Keratinocyte (primary cell): ENCODE measurements around the gene HCST. TPM values are rescaled to one million over a fixed set of nuclear protein-coding genes. Genes with fewer than 3 reads are reported as not detected.
"Not testable (repeated sequence)": the region's sequence is repeated elsewhere in the genome, so short reads cannot be mapped to it uniquely, and the experiment has no call there.

ENCODE experiments used
- DNase-seq: peaks from one replicate; pipeline ENCODE4 v3.0.0-alpha.2; 2011; ENCODE audit warnings: low read depth, missing footprints, low spot score
- FAIRE-seq: peaks from 2 replicates; lab custom pipeline; 2011; peaks lifted over from hg19 to GRCh38; lab: Jason Lieb, UNC
- H2AFZ ChIP-seq: 2 replicates; pipeline ENCODE4 v1.6.0; 2012; ENCODE audit warnings: low read length, control low read depth, inconsistent platforms; ENCODE audit not compliant: control insufficient read depth
- H3K27ac ChIP-seq: 2 replicates; pipeline ENCODE4 v1.5.1; 2011; ENCODE audit warnings: low read length; ENCODE audit not compliant: control insufficient read depth, insufficient read depth
- H3K27me3 ChIP-seq: 3 replicates; pipeline ENCODE4 v1.6.0; 2011; ENCODE audit warnings: low read length; ENCODE audit not compliant: control insufficient read depth, insufficient read depth; ENCODE audit errors: extremely low read depth
- H3K36me3 ChIP-seq, 2 experiments: 2 replicates in 1 of 2; 3 replicates in 1 of 2; pipeline ENCODE4 v1.5.1; 2011; ENCODE audit warnings: low read length in 2 of 2, mild to moderate bottlenecking in 1 of 2; ENCODE audit not compliant: control insufficient read depth in 2 of 2, insufficient read depth in 2 of 2; ENCODE audit errors: extremely low read depth in 1 of 2
- H3K4me1 ChIP-seq: 3 replicates; pipeline ENCODE4 v1.5.1; 2011; ENCODE audit warnings: low read length; ENCODE audit not compliant: control insufficient read depth, insufficient read depth; ENCODE audit errors: extremely low read depth
- H3K4me2 ChIP-seq: 3 replicates; pipeline ENCODE4 v1.6.0; 2011; ENCODE audit warnings: low read depth, low read length; ENCODE audit not compliant: control insufficient read depth, insufficient read depth; ENCODE audit errors: extremely low read depth
- H3K4me3 ChIP-seq, 3 experiments: fragments of 200-600 bp in 1 of 3; sonication (generic) in 1 of 3; 2 replicates in 2 of 3; 3 replicates in 1 of 3; pipeline ENCODE4 v1.5.1; 2011 to 2016; ENCODE audit warnings: low read length in 3 of 3, mild to moderate bottlenecking in 3 of 3, control low read depth in 2 of 3, inconsistent platforms in 1 of 3, low read depth in 1 of 3, mixed read lengths in 1 of 3, mixed run types in 1 of 3, moderate library complexity in 1 of 3; ENCODE audit not compliant: control insufficient read depth in 2 of 3, insufficient read depth in 2 of 3; ENCODE audit errors: extremely low read depth in 1 of 3
- H3K79me2 ChIP-seq: 2 replicates; pipeline ENCODE4 v1.6.0; 2012; ENCODE audit warnings: low read length; ENCODE audit not compliant: control insufficient read depth, insufficient read depth
- H3K9ac ChIP-seq: 3 replicates; pipeline ENCODE4 v1.6.0; 2011; ENCODE audit warnings: low read length; ENCODE audit not compliant: control insufficient read depth, insufficient read depth; ENCODE audit errors: extremely low read depth
- H3K9me1 ChIP-seq: 3 replicates; pipeline ENCODE4 v1.6.0; 2011; ENCODE audit warnings: low read length; ENCODE audit not compliant: control insufficient read depth, insufficient read depth; ENCODE audit errors: extremely low read depth
- H3K9me3 ChIP-seq: 2 replicates; pipeline ENCODE4 v1.5.1; 2012; ENCODE audit warnings: low read depth, low read length; ENCODE audit not compliant: control insufficient read depth
- H4K20me1 ChIP-seq: 3 replicates; pipeline ENCODE4 v1.6.0; 2011; ENCODE audit warnings: low read length; ENCODE audit not compliant: control insufficient read depth, insufficient read depth; ENCODE audit errors: extremely low read depth
- EZH2 ChIP-seq: IDR thresholded peaks from one replicate; pipeline ENCODE4 v1.6.1; 2012; ENCODE audit warnings: inconsistent platforms, mild to moderate bottlenecking, low read length, moderate library complexity
- dilution Hi-C: fragments of 300-500 bp; cut with MboI; formaldehyde crosslinking; loops from one replicate; pipeline ENCODE4 v1.7.0; 2020; ENCODE audit warnings: low sequenced_read_pairs; ENCODE audit not compliant: extremely low pct_ligation_motif_present
- polyA plus RNA-seq, 5 experiments: library from polyadenylated mRNA; depleted of rRNA in 3 of 5; stranded (reverse) in 3 of 5; stranded (forward) in 1 of 5; unstranded in 1 of 5; fragments of >200 nt; gene quantifications; 1 replicate in 1 of 5; 2 replicates in 3 of 5; 3 replicates in 1 of 5; pipeline versions ENCODE4 v1.2.1 to v1.2.3, GENCODE V29; 2011 to 2012; ENCODE audit warnings: missing spikeins in 2 of 5, low read depth in 1 of 5, low replicate concordance in 1 of 5
- TF ChIP-seq, protein P1 (sequence below), 3 experiments: IDR thresholded peaks in 1 of 3; conservative IDR thresholded peaks in 1 of 3; optimal IDR thresholded peaks in 1 of 3; 2 replicates in 2 of 3; 3 replicates in 1 of 3; pipeline versions ENCODE3 to v1.5.1; 2011; ENCODE audit warnings: low read length in 3 of 3, mild to moderate bottlenecking in 3 of 3, moderate library complexity in 2 of 3, control low read depth in 1 of 3, inconsistent platforms in 1 of 3; ENCODE audit not compliant: insufficient read depth in 2 of 3; ENCODE audit errors: extremely low read depth in 1 of 3

The HCST gene
- polyA plus RNA-seq, 1 donor (not counting 4 experiments of a cell fraction or from before 2014, with no cell fraction given): 0.25 TPM

GRCh38 chr19:35889370-35890112 is 12.8 kb upstream of the HCST start:
- H3K9ac ChIP-seq: no peak overlapping the region
- H3K27me3 ChIP-seq: no peaks in the 10 kb centered on the region
- TF ChIP-seq, protein P1, sequence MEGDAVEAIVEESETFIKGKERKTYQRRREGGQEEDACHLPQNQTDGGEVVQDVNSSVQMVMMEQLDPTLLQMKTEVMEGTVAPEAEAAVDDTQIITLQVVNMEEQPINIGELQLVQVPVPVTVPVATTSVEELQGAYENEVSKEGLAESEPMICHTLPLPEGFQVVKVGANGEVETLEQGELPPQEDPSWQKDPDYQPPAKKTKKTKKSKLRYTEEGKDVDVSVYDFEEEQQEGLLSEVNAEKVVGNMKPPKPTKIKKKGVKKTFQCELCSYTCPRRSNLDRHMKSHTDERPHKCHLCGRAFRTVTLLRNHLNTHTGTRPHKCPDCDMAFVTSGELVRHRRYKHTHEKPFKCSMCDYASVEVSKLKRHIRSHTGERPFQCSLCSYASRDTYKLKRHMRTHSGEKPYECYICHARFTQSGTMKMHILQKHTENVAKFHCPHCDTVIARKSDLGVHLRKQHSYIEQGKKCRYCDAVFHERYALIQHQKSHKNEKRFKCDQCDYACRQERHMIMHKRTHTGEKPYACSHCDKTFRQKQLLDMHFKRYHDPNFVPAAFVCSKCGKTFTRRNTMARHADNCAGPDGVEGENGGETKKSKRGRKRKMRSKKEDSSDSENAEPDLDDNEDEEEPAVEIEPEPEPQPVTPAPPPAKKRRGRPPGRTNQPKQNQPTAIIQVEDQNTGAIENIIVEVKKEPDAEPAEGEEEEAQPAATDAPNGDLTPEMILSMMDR (optimal IDR thresholded peaks at IDR 0.05 in 1 of 3, IDR thresholded peaks at IDR 0.05 in 1 of 3, conservative IDR thresholded peaks at IDR 0.05 in 1 of 3; ENCODE audit: extremely low read depth in 1 of 3, insufficient read depth in 2 of 3, low read length in 3 of 3): no peak
- no peak for TF ChIP-seq EZH2
- dilution Hi-C loops: no loop called here
- peaks cover 15 to 32% of the 10 kb centered on the region in 2 experiments for H3K36me3 ChIP-seq
- no peaks in the 10 kb centered on the region for H3K4me1 ChIP-seq
- no peak overlapping the region for H3K27ac ChIP-seq
- no peaks in the 10 kb centered on the region for H4K20me1 ChIP-seq
- H3K4me3 ChIP-seq: no peak overlapping the region
- no peak for DNase-seq
- no peaks in the 10 kb centered on the region for H3K79me2 ChIP-seq
- no peak for FAIRE-seq
- no peaks in the 10 kb centered on the region for H3K9me1 ChIP-seq
- no peaks in the 10 kb centered on the region for H3K9me3 ChIP-seq
- H3K4me2 ChIP-seq: no peak overlapping the region
- no peak overlapping the region for H2AFZ ChIP-seq

DNA sequence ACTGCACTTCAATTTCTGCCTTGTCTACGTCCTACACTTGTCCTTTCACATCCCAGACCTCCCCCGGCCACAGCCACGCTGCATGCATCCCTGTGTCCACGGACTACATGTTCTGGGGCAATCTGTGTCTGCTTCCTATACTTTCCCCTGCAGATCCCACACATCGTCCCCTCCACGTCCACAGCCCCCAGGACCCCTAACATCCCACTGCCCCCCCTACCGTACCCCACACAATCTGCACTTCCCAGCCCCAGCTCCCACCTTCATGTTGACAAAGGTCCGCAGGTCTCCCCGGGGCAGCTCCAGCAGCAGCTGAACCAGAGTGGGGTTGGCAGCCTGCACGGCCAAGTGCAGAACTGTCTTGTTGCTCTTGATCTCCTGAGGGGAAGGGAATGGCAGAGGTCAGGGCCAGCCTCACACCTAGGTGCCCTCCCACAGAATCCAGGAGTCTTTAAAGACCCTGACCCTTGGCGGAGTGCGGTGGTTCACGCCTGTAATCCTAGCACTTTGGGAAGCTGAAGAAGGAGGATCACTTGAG is 12.1 kb upstream of the HCST start:
- TF ChIP-seq, protein P1 (optimal IDR thresholded peaks at IDR 0.05 in 1 of 3, IDR thresholded peaks at IDR 0.05 in 1 of 3, conservative IDR thresholded peaks at IDR 0.05 in 1 of 3; ENCODE audit: extremely low read depth in 1 of 3, insufficient read depth in 2 of 3, low read length in 3 of 3): no peak
- no peak for TF ChIP-seq EZH2
- Histone ChIP-seq H3K27me3 (no peaks in the 10 kb centered on the region), H3K36me3 (peaks cover 15 to 32% of the 10 kb centered on the region in 2 experiments), H3K4me1 (no peaks in the 10 kb centered on the region), H3K9me3 (no peaks in the 10 kb centered on the region), H4K20me1 (no peaks in the 10 kb centered on the region), H3K9ac (no peak overlapping the region), H3K4me3 (no peak overlapping the region), H2AFZ (no peak overlapping the region), H3K4me2 (no peak overlapping the region), H3K27ac (no peak overlapping the region), H3K9me1 (no peaks in the 10 kb centered on the region), H3K79me2 (no peaks in the 10 kb centered on the region)
- dilution Hi-C loops: no loop called here
- DNase-seq (no peak), FAIRE-seq (no peak)

DNA sequence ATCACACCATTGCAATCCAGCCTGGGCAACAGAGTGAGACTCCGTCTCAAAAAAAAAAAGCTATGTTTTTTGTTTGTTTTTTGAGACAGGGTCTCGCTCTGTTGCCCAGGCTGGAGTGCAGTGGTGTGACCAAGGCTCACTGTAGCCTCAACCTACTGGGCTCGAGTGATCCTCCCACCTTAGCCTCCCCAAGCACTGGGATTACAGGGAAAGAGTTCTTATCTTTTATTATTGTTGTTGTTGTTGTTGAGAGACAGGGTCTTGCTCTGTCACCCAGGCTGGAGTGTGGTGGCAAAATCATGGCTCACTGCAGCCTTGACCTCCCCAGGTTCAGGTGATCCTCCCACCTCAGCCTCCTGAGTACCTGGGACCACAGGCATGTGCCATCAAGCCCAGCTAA is 10.5 kb upstream of the HCST start:
- H3K9me1 ChIP-seq, DNase-seq, H3K27me3 ChIP-seq, H3K9ac ChIP-seq, H3K4me2 ChIP-seq, H3K4me3 ChIP-seq, FAIRE-seq, H3K9me3 ChIP-seq, dilution Hi-C loops, H3K4me1 ChIP-seq, H3K27ac ChIP-seq, H2AFZ ChIP-seq, H3K79me2 ChIP-seq, H4K20me1 ChIP-seq: not testable (repeated sequence)
- peaks cover 22 to 41% of the 10 kb centered on the region in 2 experiments for H3K36me3 ChIP-seq
